NK-92 (cell line): ENCODE measurements around the gene SMO.
"Not testable (repeated sequence)": the region's sequence is repeated elsewhere in the genome, so short reads cannot be mapped to it uniquely, and the experiment has no call there.

Source experiments
- DNase-seq: peaks from one replicate; lab custom pipeline; 2025; ENCODE audit not compliant: unreplicated experiment; lab: John Stamatoyannopoulos, UW

Gene SMO

DNA sequence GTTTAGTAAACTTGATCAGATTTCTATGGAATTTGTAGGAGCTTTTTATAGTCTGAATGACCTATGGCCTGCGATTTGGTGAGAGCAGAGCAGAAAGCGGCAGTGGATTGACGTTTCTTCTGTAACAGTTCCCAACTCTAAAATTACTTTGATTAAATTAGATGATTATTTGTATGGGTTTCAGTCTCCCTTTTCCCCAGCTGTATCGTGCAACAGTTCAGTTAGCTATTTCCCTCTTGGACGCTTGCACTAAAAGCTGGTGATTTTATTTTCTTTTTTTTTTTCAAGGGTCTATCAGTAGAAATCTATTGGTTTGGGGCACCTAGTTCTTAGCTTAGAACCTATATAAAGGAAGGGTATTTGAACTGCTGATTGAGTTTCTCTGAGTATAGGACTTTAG, 43.2 kb downstream of the SMO start:
- no peak for DNase-seq

- DNase-seq, result no peak
These were observed 50.1 kb downstream of the SMO start for GRCh38 chr7:129238546-129238945.

DNA sequence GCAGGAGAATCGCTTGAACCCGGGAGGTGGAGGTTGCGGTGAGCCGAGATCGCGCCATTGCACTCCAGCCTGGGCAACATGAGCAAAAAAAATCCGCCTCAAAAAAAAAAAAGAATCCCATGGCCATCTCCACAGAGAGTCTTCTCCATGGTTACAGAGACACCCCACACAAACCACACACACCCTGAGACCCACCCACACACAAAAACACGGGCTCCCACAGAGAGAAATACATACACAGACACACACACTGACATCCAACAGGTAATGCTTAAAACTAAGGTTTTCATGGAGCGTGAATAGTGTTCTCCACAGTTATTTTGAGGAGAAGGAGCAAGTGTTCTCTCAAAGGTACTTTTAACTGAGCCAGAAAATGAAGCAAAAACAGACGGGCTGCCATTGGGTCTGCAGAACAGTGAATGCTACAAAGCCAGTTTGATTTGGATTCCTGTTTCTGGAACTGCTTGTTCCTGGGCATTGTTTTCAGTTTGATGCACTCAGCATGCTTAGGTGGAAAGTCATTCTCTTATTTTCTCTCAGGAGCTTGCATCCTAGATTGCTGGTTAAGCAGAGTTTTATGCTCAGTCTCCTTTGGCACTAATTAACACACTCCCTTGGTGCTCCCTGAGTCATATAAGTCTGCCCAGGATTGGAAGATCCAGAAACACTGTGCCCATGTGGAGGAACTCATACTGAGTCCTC, 51.8 kb downstream of the SMO start:
- no peak for DNase-seq

DNA sequence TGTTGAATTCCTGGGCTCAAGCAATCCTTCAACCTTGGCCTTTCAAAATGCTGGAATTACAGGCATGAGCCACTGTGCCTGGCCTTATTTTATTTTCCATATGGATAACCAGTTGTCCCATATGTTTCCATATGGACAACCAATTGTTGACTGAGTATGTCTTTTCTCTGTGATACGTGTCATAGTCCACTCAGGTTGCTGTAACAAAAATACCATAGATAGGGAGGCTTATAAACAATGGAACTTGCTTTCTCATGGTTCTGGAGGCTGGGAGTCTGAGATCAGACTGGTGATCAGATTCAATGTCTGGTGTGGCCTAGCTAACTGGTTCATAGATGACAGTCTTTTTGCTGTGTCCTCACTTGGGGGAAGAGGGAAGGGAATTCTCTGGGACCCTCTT, 55.8 kb downstream of the SMO start:
- DNase-seq, result no peak

DNA sequence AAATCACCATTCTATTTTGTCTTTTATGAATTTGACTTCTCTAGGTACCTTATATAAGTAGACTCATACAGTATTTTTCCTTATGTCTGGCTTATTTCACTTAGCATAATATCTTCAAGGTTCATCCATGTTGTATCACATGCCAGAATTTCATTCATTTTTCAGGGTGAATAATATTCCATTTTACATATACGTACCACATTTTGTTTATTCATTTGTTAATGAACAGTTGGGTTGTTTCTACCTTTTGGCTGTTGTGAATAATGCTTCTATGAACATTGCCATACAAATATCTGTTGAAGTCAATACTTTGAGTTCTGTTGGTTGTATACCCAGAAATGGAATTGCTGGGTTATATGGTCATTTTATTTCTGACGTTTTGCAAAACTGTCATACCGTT, 57.1 kb downstream of the SMO start:
- DNase-seq, result no peak

GRCh38 chr7:129247087-129247486, 58.7 kb downstream of the SMO start:
- no peak for DNase-seq

DNA sequence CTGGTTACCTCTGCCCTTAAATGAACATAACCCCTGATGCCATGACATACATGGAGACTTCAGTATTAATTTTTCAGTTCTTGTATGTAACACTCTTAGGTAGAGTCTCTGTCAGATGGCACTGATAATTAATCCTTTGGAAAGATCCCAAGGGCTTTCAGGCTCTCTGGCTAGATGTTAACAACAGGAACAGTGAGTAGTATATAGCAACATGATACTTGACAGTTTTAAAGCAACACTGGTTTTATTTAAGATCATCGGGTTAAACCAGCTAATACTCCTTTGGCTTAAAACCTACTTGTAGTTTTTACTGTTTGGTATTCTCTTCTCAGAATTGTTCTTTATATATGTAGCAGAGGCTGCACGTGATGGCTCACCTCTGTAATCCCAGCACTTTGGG, 63.7 kb downstream of the SMO start:
- DNase-seq, result no peak

DNA sequence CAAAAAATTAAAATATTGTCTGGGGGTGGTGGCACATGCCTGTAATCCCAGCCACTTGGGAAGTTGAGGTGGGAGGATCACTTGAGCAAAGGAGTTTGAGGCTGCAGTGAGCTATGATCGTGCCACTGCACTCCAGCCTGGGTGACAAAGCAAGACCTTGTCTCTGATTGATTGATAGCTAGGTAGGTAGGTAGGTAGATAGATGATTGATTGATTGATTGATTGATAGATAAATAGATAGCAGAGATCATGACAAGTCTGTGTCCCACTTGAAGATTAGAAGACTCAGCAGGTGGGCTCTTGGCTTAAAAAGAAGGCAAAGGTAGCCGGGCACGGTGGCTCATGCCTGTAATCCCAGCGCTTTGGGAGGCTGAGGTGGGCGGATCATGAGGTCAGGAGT, 64.2 kb downstream of the SMO start:
- DNase-seq, result not testable (repeated sequence)

GRCh38 chr7:129255800-129256199, 67.4 kb downstream of the SMO start:
- DNase-seq, result no peak

GRCh38 chr7:129256221-129256620, 67.8 kb downstream of the SMO start:
- no peak for DNase-seq

DNA sequence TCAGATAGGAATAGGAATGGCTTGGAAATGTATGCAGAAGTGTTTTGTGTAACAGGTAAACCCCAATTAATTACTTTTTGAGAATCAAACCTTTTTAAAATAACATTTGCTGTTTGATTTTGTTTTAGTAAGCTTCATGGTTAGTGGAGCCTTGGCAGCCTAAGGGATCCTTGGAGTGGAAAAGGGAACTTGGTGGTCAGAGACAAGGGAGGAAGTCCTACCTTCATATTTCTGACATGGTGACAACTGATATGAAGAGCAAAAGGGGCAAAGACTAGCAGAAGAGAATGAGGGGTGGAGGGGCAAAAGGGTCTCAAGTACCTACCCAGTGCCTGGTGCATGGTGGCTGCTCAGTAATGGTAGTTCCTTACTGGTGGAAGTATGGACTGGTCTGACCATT, 68.7 kb downstream of the SMO start:
- DNase-seq, result no peak

- no peak for DNase-seq
These were observed 70.4 kb downstream of the SMO start for GRCh38 chr7:129258649-129259389.

DNA sequence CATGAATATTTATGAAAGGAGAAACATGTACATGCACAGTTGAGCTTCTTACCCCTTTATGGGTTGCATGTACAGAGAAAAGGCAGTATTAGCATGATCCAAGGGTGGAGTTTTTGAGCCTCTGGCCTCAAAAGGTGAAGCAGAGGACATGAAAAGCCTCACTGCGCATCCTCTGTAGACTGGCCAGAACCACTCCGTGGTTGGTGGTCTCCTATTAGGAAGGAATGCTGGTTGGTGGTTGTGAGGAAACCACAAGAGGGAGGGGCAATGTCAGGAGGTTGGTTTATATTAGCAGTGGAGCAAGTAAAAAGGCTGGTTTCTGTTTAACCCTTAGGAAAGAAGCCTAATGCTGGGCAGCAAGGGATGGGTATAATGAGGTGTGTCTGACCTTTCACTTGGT, 73.9 kb downstream of the SMO start:
- no peak for DNase-seq
